ENCODE measurements around the gene ARHGAP21. TPM values are rescaled to one million over a fixed set of nuclear protein-coding genes. Genes with fewer than 3 reads are reported as not detected.

The ARHGAP21 gene
- total RNA-seq, 2 donors from 2014 or later, result 18.4 to 27.2 TPM

DNA sequence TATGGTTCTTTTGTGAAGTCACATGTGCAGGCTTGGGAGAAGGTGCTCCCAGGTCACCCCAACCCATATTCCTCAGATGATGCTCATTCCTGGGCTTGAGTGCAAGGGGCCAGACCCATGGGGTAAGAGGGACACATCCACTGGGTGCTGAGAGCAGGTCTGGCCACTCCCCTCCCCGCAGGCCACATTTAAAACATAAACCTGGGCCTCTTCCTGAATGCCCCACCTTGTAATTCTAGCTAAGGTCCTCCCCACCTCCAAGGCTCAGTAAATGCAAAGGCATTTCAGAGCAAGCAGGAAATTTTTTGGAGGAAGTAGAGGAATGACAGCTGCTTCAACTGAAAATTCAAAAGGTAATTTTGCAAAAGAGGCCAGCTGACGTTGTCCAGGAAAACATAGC, 172.5 kb downstream of the ARHGAP21 start:
- Mint-ChIP-seq H3K27ac (no peak overlapping the region), H3K36me3 (no peaks in the 10 kb centered on the region), H3K9me3 (no peaks in the 10 kb centered on the region)
- no peak for DNase-seq (ENCODE audit: low spot score in 2 of 2)
- ATAC-seq, result no peak

DNA sequence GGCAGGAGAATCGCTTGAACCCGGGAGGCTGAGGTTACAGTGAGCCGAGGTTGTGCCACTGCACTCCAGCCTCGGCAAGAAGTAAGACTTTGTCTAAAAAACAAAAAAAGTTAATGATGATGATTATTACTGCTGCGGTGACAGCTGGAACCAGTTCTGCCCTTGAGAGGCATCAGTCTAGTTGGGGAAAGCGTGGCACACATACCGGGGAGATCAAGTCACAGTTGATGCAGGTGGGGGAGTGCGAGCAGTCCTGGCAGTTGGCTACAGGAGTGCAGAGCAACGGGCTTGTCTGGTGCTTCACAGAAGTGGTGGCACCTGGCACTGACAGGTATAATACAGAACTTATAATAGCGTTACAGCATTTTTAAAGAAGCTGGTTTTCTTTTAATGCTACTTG, 173.0 kb downstream of the ARHGAP21 start:
- ATAC-seq (no peak), DNase-seq (ENCODE audit: low spot score in 2 of 2) (no peak)
- Mint-ChIP-seq H3K9me3 (no peaks in the 10 kb centered on the region), H3K27ac (no peak overlapping the region), H3K36me3 (no peaks in the 10 kb centered on the region)

DNA sequence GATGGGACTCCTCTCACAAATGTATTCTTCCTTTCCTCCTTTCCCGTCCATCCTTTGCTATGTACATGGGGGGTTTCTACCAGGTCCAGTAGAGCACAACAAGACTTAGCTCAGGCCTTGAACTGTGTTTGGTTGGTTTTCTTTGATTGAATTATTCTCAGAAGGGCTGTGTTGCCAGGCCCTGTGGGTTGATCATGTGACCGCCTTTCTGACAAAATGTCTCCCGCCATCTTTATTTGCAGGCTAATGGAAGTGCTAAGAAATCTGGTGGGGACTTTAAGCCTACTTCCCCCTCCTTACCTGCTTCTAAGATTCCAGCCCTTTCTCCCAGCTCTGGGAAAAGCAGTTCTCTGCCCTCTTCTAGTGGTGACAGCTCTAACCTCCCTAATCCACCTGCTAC, 178.1 kb downstream of the ARHGAP21 start:
- ATAC-seq, result no peak
- no peaks in the 10 kb centered on the region for H3K9me3 Mint-ChIP-seq
- H3K36me3 Mint-ChIP-seq, result no peaks in the 10 kb centered on the region
- H3K27ac Mint-ChIP-seq, result no peak overlapping the region
- no peak for DNase-seq (ENCODE audit: low spot score in 2 of 2)

DNA sequence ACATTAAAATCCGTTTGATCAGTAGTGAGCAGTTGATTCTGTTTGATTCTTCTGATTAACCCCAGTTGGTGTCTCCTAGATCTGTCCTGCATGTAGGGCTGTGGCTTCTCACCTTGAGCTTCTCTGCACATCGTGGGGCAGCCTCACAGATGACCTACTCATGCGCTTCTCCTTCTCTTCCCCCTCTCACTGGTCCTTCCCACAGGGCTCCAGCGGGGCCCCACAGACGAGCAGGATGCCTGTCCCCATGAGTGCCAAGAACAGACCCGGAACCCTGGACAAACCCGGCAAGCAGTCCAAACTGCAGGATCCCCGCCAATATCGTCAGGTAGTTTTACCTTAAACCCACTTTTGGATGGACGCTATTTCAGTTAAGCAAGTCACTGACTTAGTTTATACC, 178.9 kb downstream of the ARHGAP21 start:
- no peak overlapping the region for H3K27ac Mint-ChIP-seq
- H3K9me3 Mint-ChIP-seq, result no peaks in the 10 kb centered on the region
- ATAC-seq (no peak), DNase-seq (ENCODE audit: low spot score in 2 of 2) (no peak)
- no peaks in the 10 kb centered on the region for H3K36me3 Mint-ChIP-seq

DNA sequence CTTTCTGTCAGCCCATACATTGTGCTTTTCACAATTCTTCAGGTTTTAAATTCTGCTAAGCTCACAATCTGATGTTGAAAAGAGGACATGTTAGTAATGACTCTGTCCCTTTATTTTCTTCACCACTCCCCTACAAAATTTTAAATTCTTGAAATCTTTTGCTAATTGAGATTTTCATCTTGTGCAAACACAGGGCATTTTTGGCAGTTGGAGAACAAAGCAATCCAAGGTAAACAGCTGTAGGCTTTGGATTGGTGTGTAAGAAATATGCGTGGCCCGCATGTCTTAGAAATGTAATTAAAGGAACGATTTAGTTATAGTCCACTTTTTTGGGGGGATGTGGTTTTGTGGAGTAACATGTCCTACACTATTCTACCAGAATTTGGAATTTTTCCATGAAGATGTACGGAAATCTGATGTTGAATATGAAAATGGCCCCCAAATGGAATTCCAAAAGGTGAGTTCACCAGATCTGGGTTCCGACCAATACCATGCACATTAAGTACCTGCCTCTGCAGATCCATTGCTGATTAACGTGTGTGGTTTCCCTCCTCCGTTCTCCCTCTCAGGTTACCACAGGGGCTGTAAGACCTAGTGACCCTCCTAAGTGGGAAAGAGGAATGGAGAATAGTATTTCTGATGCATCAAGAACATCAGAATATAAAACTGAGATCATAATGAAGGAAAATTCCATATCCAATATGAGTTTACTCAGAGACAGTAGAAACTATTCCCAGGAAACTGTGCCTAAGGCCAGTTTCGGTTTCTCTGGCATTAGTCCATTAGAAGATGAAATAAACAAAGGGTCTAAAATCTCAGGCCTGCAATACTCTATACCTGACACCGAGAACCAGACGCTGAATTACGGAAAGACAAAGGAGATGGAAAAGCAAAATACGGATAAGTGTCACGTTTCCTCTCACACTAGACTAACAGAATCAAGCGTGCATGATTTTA, 181.1 kb downstream of the ARHGAP21 start:
- Mint-ChIP-seq H3K27ac (no peak overlapping the region), H3K9me3 (no peaks in the 10 kb centered on the region), H3K36me3 (no peaks in the 10 kb centered on the region)
- no peak for DNase-seq (ENCODE audit: low spot score in 2 of 2)
- no peak for ATAC-seq

DNA sequence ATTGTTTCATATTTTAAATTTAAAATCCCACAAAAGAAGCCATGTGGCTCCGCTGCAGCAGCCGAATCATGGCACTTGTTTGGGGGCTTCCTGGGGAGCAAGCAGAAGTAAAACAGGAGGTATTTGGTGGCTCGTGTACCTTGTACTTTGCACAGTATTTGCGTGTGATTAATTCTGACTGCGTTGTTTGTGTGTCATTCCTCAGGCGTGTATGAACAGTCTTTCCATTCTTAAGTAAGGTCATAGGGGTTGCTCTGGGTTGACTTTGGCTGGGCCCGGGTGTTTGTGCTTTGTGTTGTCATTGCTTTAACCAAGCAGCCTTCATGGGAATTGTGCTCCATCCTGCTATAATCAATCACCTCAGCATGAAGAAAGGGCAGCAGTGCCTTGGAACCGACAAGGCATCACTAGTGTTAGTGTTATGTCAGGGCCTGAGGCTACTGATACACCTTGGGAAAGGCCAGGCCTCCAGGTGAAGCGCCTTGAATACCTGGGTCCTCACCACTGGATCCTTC, 182.4 kb downstream of the ARHGAP21 start:
- ATAC-seq (no peak), DNase-seq (ENCODE audit: low spot score in 2 of 2) (no peak)
- H3K36me3 Mint-ChIP-seq, result no peaks in the 10 kb centered on the region
- H3K9me3 Mint-ChIP-seq, result no peaks in the 10 kb centered on the region
- no peak overlapping the region for H3K27ac Mint-ChIP-seq

DNA sequence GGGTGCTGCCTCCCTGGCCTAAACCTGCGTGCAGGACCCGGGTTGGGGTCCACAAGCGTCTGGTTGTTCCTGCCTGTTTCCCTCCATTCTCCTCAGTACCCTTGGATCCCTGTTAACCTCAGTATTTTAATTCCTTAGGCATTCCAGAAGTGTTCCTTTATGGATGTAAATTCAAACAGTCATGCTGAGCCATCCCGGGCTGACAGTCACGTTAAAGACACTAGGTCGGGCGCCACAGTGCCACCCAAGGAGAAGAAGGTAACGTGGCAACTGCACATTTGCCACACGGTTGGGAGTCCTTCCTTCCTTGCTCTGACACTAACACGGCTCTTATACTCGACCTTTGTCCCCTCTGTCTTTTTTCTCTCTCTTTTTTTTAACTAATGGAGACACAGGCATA, 187.1 kb downstream of the ARHGAP21 start:
- Mint-ChIP-seq H3K36me3 (no peaks in the 10 kb centered on the region), H3K9me3 (peaks cover 4 to 8% of the 10 kb centered on the region in 2 donors), H3K27ac (no peak overlapping the region)
- ATAC-seq (no peak), DNase-seq (ENCODE audit: low spot score in 2 of 2) (no peak)

DNA sequence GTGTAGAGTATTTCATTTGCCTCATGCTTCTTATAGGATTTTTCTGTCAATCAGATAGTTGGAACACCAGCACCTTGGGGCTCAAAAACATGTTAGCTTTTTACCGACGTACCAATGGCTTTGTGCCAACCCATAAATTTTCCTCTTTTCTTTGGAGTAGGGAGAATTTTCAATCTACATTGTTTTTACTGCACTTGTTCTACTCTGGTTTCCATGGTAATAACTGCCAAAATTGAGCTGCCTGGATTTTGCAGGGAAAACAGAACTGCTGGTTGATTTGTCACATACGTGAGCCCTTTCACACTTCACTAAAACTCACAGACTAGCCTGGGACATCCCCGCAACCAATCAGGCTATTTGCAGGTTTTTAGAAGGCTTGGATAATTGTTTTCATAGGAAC, 189.7 kb downstream of the ARHGAP21 start:
- no peak overlapping the region for H3K27ac Mint-ChIP-seq
- H3K36me3 Mint-ChIP-seq, result no peaks in the 10 kb centered on the region
- DNase-seq (ENCODE audit: low spot score in 2 of 2) (no peak), ATAC-seq (no peak)
- H3K9me3 Mint-ChIP-seq, result peaks cover 4 to 8% of the 10 kb centered on the region in 2 donors

Other genes with a start within 250 kb of the ARHGAP21 start
- gene PRTFDC1, start 228.7 kb upstream of the ARHGAP21 start, total RNA-seq, result 1 to 10 TPM in 1 of 2 donors, under 1 TPM in 1; 0.70 to 1.1 TPM

Measured in activated naive CD4-positive, alpha-beta T cell treated with anti-CD3 and anti-CD28 coated beads, Interleukin-2, amount 50 U/mL, for 72 hours (primary cell).